Measurements from ENCODE around the gene CABLES2. TPM values are rescaled to one million over a fixed set of nuclear protein-coding genes. Genes with fewer than 3 reads are reported as not detected.
A peak's percentile ranks its signal among the peaks of the same experiment; 100 is the strongest.

CABLES2 gene
- total and polyA plus RNA-seq, 4 experiments from 2014 or later, result 0.45 to 7.5 (median 3.8) TPM

DNA sequence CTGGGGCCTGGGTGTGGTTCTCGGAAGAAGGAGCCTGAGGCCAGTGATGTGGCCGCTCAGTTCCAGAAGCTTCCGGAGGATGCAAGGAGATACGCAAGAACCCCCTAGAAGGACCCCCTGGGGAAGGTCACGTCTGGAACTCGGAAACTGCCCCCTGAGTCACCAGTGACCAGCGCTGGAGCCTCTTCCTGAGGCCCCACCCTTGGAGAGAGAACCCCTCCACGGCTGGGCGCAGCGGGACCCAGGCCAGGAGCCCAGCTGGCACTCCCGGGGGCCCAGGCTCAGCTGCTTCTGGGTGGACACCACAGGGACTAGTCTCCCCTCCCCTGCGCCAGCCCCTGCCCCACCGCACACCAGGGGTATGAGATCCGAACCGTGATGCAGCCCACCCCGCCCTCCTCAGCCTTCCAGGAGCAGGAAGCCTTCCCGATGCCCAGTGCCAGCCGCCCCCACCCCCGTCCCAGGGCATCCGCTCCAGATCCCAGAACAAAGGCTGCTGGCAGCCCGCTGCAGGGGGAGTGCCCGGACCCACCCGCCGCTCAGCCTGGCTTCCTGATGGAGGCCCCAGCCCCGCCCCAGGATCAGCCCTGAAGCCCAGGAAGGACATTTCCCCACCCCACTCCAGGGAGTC lies 47.5 kb downstream of the CABLES2 start:
- Histone ChIP-seq H3K27ac (ENCODE audit: low read depth, low read length) (no peak overlapping the region), H3K36me3 (ENCODE audit: insufficient read depth, low read length) (no peaks in the 10 kb centered on the region), H3K4me1 (ENCODE audit: insufficient read depth, low read length) (no peaks in the 10 kb centered on the region), H3K4me3 (ENCODE audit: low read length in 2 of 2) (no peak overlapping the region), H3K27me3 (ENCODE audit: insufficient read depth, low read length) (no peaks in the 10 kb centered on the region), H3K9me3 (ENCODE audit: control insufficient read depth in 1 of 2, low read length in 2 of 2) (no peaks in the 10 kb centered on the region)
- Mint-ChIP-seq H3K9me3 (no peaks in the 10 kb centered on the region), H3K36me3 (no peaks in the 10 kb centered on the region), H3K27me3 (peaks cover 0 to 3% of the 10 kb centered on the region in 2 donors), H3K27ac (no peak overlapping the region), H3K4me1 (no peaks in the 10 kb centered on the region), H3K4me3 (no peak overlapping the region)
- DNase-seq, result peak in 1 of 5 donors; percentile 12
- CTCF ChIA-PET (ENCODE audit: partially characterized antibody), result no interaction called here
- intact Hi-C loops (cut with micrococcal nuclease), result no loop called here
- POLR2A ChIA-PET (ENCODE audit: partially characterized antibody), result no interaction called here

- H3K27ac ChIP-seq (ENCODE audit: low read depth, low read length), result no peak overlapping the region
- no peaks in the 10 kb centered on the region for H3K36me3 ChIP-seq (ENCODE audit: insufficient read depth, low read length)
- H3K4me3 ChIP-seq (ENCODE audit: low read length in 2 of 2), result no peak overlapping the region
- Mint-ChIP-seq H3K36me3 (no peaks in the 10 kb centered on the region), H3K4me3 (no peak overlapping the region), H3K4me1 (no peaks in the 10 kb centered on the region), H3K27me3 (peaks cover 0 to 2% of the 10 kb centered on the region in 2 donors), H3K27ac (no peak overlapping the region), H3K9me3 (no peaks in the 10 kb centered on the region)
- CTCF ChIA-PET (ENCODE audit: partially characterized antibody), result no interaction called here
- H3K9me3 ChIP-seq (ENCODE audit: control insufficient read depth in 1 of 2, low read length in 2 of 2), result no peaks in the 10 kb centered on the region
- intact Hi-C loops (cut with micrococcal nuclease), result no loop called here
- H3K4me1 ChIP-seq (ENCODE audit: insufficient read depth, low read length), result no peaks in the 10 kb centered on the region
- POLR2A ChIA-PET (ENCODE audit: partially characterized antibody), result no interaction called here
- no peaks in the 10 kb centered on the region for H3K27me3 ChIP-seq (ENCODE audit: insufficient read depth, low read length)
- no peak for DNase-seq
Measured at GRCh38 chr20:62359043-62359490, 48.0 kb downstream of the CABLES2 start.

GRCh38 chr20:62358171-62359042 lies 48.7 kb downstream of the CABLES2 start:
- H3K36me3 ChIP-seq (ENCODE audit: insufficient read depth, low read length), result no peaks in the 10 kb centered on the region
- DNase-seq, result peak in 1 of 5 donors; percentile 22
- H3K4me1 Mint-ChIP-seq, result no peaks in the 10 kb centered on the region
- H3K27me3 ChIP-seq (ENCODE audit: insufficient read depth, low read length), result no peaks in the 10 kb centered on the region
- no peaks in the 10 kb centered on the region for H3K36me3 Mint-ChIP-seq
- H3K4me3 Mint-ChIP-seq, result no peak overlapping the region
- ChIA-PET POLR2A (ENCODE audit: partially characterized antibody) (no interaction called here), CTCF (ENCODE audit: partially characterized antibody) (no interaction called here)
- no peaks in the 10 kb centered on the region for H3K9me3 Mint-ChIP-seq
- H3K27ac Mint-ChIP-seq, result no peak overlapping the region
- H3K27ac ChIP-seq (ENCODE audit: low read depth, low read length), result no peak overlapping the region
- H3K4me1 ChIP-seq (ENCODE audit: insufficient read depth, low read length), result no peaks in the 10 kb centered on the region
- H3K27me3 Mint-ChIP-seq, result peaks cover 0 to 2% of the 10 kb centered on the region in 2 donors
- no peaks in the 10 kb centered on the region for H3K9me3 ChIP-seq (ENCODE audit: control insufficient read depth in 1 of 2, low read length in 2 of 2)
- H3K4me3 ChIP-seq (ENCODE audit: low read length in 2 of 2), result no peak overlapping the region
- intact Hi-C loops (cut with micrococcal nuclease), result no loop called here

- Mint-ChIP-seq H3K27ac (no peak overlapping the region), H3K36me3 (no peaks in the 10 kb centered on the region), H3K9me3 (no peaks in the 10 kb centered on the region), H3K4me3 (no peak overlapping the region), H3K27me3 (peaks cover 0 to 2% of the 10 kb centered on the region in 2 donors), H3K4me1 (no peaks in the 10 kb centered on the region)
- Histone ChIP-seq H3K4me3 (ENCODE audit: low read length in 2 of 2) (no peak overlapping the region), H3K27ac (ENCODE audit: low read depth, low read length) (no peak overlapping the region), H3K4me1 (ENCODE audit: insufficient read depth, low read length) (no peaks in the 10 kb centered on the region), H3K36me3 (ENCODE audit: insufficient read depth, low read length) (no peaks in the 10 kb centered on the region), H3K9me3 (ENCODE audit: control insufficient read depth in 1 of 2, low read length in 2 of 2) (no peaks in the 10 kb centered on the region), H3K27me3 (ENCODE audit: insufficient read depth, low read length) (no peaks in the 10 kb centered on the region)
- intact Hi-C loops (cut with micrococcal nuclease), result no loop called here
- no peak for DNase-seq
- ChIA-PET POLR2A (ENCODE audit: partially characterized antibody) (no interaction called here), CTCF (ENCODE audit: partially characterized antibody) (no interaction called here)
Measured at GRCh38 chr20:62357681-62358080, 49.4 kb downstream of the CABLES2 start.

DNA sequence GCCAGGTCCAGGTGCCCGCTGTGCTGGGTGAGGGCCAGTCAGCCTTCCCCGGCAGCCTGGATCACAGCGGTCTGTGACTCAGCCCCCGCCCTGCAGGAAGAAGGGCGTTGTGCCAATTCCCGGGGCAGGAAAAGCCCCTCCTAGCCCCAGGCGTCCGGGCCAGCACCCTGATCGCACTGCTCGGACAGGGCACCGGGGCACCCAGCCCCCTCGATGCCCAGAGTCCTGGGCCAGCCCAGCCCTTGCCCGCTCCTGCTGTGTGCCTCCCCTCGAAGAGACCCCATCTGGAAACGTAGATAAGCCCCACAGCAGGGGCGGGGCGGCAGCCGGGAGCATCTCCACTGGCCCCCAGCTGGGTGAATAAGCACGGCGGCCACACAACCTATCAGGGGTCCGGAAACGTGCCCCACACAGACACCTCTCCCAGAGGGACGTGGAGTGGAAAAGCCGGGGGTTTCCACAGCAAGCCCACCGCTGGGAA lies 49.9 kb downstream of the CABLES2 start:
- H3K4me1 Mint-ChIP-seq, result no peaks in the 10 kb centered on the region
- Histone ChIP-seq H3K36me3 (ENCODE audit: insufficient read depth, low read length) (no peaks in the 10 kb centered on the region), H3K27me3 (ENCODE audit: insufficient read depth, low read length) (no peaks in the 10 kb centered on the region), H3K4me3 (ENCODE audit: low read length in 2 of 2) (no peak overlapping the region), H3K9me3 (ENCODE audit: control insufficient read depth in 1 of 2, low read length in 2 of 2) (no peaks in the 10 kb centered on the region), H3K4me1 (ENCODE audit: insufficient read depth, low read length) (no peaks in the 10 kb centered on the region), H3K27ac (ENCODE audit: low read depth, low read length) (no peak overlapping the region)
- no peak overlapping the region for H3K27ac Mint-ChIP-seq
- ChIA-PET POLR2A (ENCODE audit: partially characterized antibody) (no interaction called here), CTCF (ENCODE audit: partially characterized antibody) (no interaction called here)
- no peak overlapping the region for H3K4me3 Mint-ChIP-seq
- no peaks in the 10 kb centered on the region for H3K9me3 Mint-ChIP-seq
- intact Hi-C loops (cut with micrococcal nuclease), result no loop called here
- peak in 1 of 5 donors; percentile 17 for DNase-seq
- no peaks in the 10 kb centered on the region for H3K36me3 Mint-ChIP-seq
- H3K27me3 Mint-ChIP-seq, result peaks cover 0 to 2% of the 10 kb centered on the region in 2 donors

- H3K27ac Mint-ChIP-seq, result no peak overlapping the region
- H3K36me3 Mint-ChIP-seq, result no peaks in the 10 kb centered on the region
- no peaks in the 10 kb centered on the region for H3K9me3 Mint-ChIP-seq
- peak in 1 of 5 donors; percentile 7 for DNase-seq
- ChIA-PET POLR2A (ENCODE audit: partially characterized antibody) (no interaction called here), CTCF (ENCODE audit: partially characterized antibody) (no interaction called here)
- H3K4me3 Mint-ChIP-seq, result no peak overlapping the region
- H3K36me3 ChIP-seq (ENCODE audit: insufficient read depth, low read length), result no peaks in the 10 kb centered on the region
- H3K27ac ChIP-seq (ENCODE audit: low read depth, low read length), result no peak overlapping the region
- no peaks in the 10 kb centered on the region for H3K4me1 ChIP-seq (ENCODE audit: insufficient read depth, low read length)
- intact Hi-C loops (cut with micrococcal nuclease), result no loop called here
- no peaks in the 10 kb centered on the region for H3K27me3 ChIP-seq (ENCODE audit: insufficient read depth, low read length)
- H3K4me3 ChIP-seq (ENCODE audit: low read length in 2 of 2), result no peak overlapping the region
- peaks cover 0 to 2% of the 10 kb centered on the region in 2 donors for H3K27me3 Mint-ChIP-seq
- no peaks in the 10 kb centered on the region for H3K4me1 Mint-ChIP-seq
- no peaks in the 10 kb centered on the region for H3K9me3 ChIP-seq (ENCODE audit: control insufficient read depth in 1 of 2, low read length in 2 of 2)
Measured at GRCh38 chr20:62356589-62357186, 50.4 kb downstream of the CABLES2 start.

GRCh38 chr20:62355878-62356588 lies 51.1 kb downstream of the CABLES2 start:
- CTCF ChIA-PET (ENCODE audit: partially characterized antibody), result no interaction called here

More at GRCh38 chr20:62355878-62356588, 51.1 kb downstream of the CABLES2 start:
- Mint-ChIP-seq H3K27me3 (peaks cover 0 to 2% of the 10 kb centered on the region in 2 donors), H3K27ac (no peak overlapping the region), H3K4me1 (no peaks in the 10 kb centered on the region), H3K36me3 (no peaks in the 10 kb centered on the region), H3K9me3 (no peaks in the 10 kb centered on the region), H3K4me3 (no peak overlapping the region)
- intact Hi-C loops (cut with micrococcal nuclease), result no loop called here
- Histone ChIP-seq H3K27me3 (ENCODE audit: insufficient read depth, low read length) (no peaks in the 10 kb centered on the region), H3K4me3 (ENCODE audit: low read length in 2 of 2) (no peak overlapping the region), H3K9me3 (ENCODE audit: control insufficient read depth in 1 of 2, low read length in 2 of 2) (no peaks in the 10 kb centered on the region), H3K36me3 (ENCODE audit: insufficient read depth, low read length) (no peaks in the 10 kb centered on the region), H3K27ac (ENCODE audit: low read depth, low read length) (no peak overlapping the region), H3K4me1 (ENCODE audit: insufficient read depth, low read length) (no peaks in the 10 kb centered on the region)
- DNase-seq, result peak in 1 of 5 donors; percentile 25
- POLR2A ChIA-PET (ENCODE audit: partially characterized antibody), result no interaction called here

Measured in CD4-positive, alpha-beta memory T cell (primary cell).